ENCODE results near the gene RRAS2. TPM values are rescaled to one million over a fixed set of nuclear protein-coding genes. Genes with fewer than 3 reads are reported as not detected.

Gene RRAS2
- total RNA-seq, 1 experiment from 2014 or later: 118 TPM

DNA sequence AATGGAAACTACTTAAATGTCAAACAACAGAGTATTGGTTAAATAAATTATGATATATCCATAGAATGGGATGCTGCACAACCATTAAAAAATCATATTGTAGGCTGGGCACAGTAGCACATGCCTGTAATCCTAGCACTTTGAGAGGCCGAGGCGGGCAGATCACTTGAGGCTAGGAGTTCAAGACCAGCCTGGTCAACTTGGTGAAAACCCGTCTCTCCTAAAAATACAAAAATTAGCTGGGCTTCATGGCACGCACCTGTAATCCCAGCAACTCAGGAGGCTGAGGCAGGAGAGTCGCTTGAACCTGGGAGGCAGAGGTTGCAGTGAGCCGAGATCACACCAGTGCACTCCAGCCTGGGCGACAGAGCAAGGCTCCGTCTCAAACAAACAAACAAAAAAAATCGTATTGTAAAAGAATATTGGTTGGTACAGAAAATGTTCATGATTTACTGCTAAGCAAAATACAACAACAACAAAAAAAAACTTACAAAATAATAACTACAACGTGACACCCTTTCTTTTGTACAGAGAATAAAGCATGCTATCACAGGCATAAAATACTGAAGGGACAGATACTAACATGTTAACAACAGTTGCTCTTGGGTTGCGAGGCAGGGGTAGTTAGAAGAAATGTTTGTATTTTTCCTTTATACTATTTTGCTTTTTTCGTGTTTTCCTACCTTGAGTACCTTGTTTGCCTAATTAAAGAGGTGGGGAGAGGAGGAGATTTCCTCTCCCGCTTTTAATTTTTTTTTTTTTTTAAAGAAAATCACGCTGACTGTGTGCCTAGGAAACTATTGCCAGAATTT is 21.3 kb upstream of the RRAS2 start:
- H3K36me3 ChIP-seq (replicated peaks; ENCODE audit: control insufficient read depth, insufficient read depth, low read length): no peaks in the 10 kb centered on the region
- H3K4me3 ChIP-seq (ENCODE audit: insufficient read depth, low read depth, low read length): peak overlapping the region; percentile 61
- no peak for DNase-seq
- H3K27me3 ChIP-seq (ENCODE audit: control insufficient read depth, insufficient read depth, low read length): peaks cover 21% of the 10 kb centered on the region

DNA sequence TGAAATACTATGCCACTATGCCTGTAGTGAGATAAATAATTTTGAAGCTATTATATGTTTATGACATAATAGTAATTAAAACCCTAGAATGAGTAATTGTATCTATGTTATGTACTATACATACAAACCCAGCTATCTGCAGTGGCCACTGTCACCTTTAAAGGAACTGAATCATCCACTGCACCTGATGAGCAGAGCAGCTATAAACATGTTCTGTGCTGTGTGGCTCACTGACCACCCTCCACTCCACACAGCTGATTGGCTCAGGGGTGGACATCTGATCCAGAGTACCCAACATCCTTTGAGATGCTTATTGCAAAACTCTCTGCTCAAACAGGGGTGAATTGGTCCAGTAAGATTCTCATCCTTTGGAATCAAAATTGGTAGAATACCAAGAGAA is 19.2 kb upstream of the RRAS2 start:
- no peaks in the 10 kb centered on the region for H3K36me3 ChIP-seq (replicated peaks; ENCODE audit: control insufficient read depth, insufficient read depth, low read length)
- no peak for DNase-seq
- no peak overlapping the region for H3K4me3 ChIP-seq (ENCODE audit: insufficient read depth, low read depth, low read length)
- H3K27me3 ChIP-seq (ENCODE audit: control insufficient read depth, insufficient read depth, low read length): peaks cover 21% of the 10 kb centered on the region

DNA sequence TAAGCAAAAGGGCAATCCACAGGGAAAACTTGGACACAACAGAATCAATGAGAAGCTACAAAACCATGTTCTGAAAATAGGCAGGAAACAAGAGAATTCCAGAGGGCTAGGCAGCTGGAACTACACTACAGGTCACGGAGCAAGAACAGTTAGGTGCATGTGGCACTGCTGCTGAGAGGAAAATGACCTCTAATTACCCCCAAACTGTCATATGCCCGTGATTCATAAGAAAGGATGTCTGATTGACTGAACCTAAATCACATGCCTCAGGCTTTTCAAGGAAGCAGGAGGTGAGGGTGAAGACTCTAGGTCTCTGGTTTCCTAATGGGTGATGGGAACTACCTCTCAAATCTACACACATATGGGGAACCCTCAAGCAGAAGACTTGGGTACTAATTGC is 17.9 kb upstream of the RRAS2 start:
- Histone ChIP-seq H3K4me3 (ENCODE audit: insufficient read depth, low read depth, low read length) (no peak overlapping the region), H3K27me3 (ENCODE audit: control insufficient read depth, insufficient read depth, low read length) (peaks cover 19% of the 10 kb centered on the region)
- no peak for DNase-seq

DNA sequence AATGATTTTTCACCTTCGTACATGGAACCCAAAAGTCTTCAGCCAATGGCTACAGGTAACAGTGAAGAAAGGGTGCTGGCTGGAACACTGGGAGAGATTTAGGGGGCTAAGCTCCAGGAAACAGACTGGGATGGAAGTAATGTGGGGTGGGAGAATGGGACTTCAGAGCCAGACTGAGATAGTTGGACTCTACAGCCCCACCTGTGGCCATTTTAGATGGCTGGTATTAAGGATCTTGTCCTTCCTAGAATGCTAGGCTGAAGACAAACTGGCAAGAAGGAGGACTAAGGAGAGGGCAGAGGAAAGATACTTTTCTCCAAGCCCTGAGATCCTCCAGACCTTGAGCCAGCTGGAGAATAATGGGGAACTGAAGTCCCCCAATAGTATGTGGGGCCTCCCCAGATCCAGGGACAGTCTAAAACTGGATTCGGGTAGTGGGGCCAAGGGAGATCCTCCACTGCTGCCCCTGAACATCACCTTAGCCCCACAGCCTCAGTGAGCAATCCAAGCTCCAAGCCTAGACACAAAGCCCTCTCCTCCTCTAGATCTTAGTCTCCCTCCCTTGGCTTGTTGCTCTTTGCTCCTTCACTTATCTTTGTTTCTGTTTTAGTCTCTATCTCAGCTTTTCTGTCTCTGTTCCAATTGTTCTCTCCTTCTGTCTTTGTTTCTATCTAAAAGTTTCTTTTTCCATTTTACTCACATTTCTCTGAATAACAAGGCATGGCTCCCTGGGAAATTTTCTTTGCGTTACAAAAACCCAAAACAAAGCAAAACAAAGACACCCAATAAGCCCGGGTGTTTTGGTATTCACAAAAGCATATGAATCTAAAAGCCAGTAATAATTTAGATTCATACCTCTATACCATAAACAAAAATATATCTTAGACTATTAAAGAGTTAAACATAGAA is 16.2 kb upstream of the RRAS2 start:
- Histone ChIP-seq H3K4me3 (ENCODE audit: insufficient read depth, low read depth, low read length) (no peak overlapping the region), H3K27me3 (ENCODE audit: control insufficient read depth, insufficient read depth, low read length) (peaks cover 1% of the 10 kb centered on the region), H3K36me3 (replicated peaks; ENCODE audit: control insufficient read depth, insufficient read depth, low read length) (no peaks in the 10 kb centered on the region)
- DNase-seq: peak; percentile 41

More for the DNA sequence above, 17.9 kb upstream of the RRAS2 start:
- H3K36me3 ChIP-seq (replicated peaks; ENCODE audit: control insufficient read depth, insufficient read depth, low read length): no peaks in the 10 kb centered on the region

DNA sequence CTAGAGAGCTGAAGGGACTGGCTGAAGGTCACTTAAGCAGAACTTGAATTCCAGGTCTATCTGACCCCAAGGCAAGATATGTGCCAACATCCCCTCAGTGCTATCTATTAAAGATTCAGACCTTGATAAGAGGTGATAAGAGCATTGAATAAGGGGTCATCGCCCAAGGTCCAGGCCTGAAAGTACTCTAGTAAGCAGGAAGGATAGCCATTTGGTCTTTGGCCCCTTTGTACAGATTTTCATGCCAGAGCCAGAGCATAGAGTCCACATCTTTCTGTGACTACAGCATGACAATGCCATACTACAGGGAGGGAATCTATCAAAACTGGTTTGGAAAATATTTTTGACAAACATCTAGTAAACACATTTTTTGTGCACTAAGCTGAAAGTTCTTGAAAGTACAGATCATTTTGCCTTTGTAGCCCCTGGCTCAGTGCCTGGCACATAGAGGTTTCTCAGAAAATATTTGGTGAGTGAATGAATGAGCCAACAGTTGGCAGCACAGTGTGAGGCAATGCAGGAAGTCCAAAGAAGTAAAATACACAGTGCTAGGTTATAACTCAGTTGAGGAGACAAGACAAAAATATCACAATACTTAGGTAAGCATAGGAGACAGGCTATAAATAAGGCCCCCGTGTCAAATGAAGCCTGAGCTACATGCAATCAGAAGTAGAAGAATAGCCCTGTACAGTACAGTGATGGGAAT is 15.1 kb upstream of the RRAS2 start:
- no peaks in the 10 kb centered on the region for H3K36me3 ChIP-seq (replicated peaks; ENCODE audit: control insufficient read depth, insufficient read depth, low read length)
- no peak for DNase-seq
- no peaks in the 10 kb centered on the region for H3K27me3 ChIP-seq (ENCODE audit: control insufficient read depth, insufficient read depth, low read length)
- H3K4me3 ChIP-seq (ENCODE audit: insufficient read depth, low read depth, low read length): no peak overlapping the region

DNA sequence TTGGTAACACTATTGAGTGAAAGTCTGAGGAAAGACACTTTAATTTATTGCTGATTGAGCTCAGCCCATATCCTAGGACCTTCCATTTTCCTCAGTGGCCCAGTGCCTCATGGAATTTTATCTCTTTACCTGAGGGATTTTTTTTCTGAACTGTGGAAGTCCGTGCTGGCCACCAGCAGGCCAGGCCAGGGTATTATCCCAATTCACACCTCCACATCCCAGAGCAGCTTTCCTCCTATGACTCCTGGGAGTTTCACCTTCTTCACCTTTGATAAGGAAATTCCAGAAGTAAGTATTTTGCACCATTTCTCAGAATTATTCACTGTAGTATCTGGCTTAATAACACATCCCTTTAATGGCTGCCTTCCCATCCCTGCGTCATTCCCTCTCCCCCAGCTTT is 13.0 kb upstream of the RRAS2 start:
- H3K4me3 ChIP-seq (ENCODE audit: insufficient read depth, low read depth, low read length): no peak overlapping the region
- H3K36me3 ChIP-seq (replicated peaks; ENCODE audit: control insufficient read depth, insufficient read depth, low read length): no peaks in the 10 kb centered on the region
- no peak for DNase-seq
- H3K27me3 ChIP-seq (ENCODE audit: control insufficient read depth, insufficient read depth, low read length): no peaks in the 10 kb centered on the region

DNA sequence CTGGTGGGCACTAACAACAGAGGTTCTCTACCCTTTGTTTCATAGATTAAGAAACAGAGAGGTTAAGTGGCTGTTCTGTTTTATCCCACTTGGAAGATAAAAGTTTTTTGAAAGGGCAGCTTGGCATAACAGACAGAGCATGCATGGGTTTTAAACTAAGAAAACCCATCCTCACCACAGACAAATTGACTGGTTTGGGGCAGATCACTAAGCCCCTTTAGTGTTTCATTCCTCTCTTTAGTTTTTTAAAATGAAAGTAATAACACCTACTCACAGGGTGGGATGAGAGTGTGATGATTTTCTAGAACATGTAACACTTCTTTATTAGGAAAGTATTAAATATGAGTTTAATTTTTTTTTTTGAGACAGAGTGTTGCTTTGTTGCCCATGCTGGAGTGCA is 12.3 kb upstream of the RRAS2 start:
- Histone ChIP-seq H3K36me3 (replicated peaks; ENCODE audit: control insufficient read depth, insufficient read depth, low read length) (no peaks in the 10 kb centered on the region), H3K27me3 (ENCODE audit: control insufficient read depth, insufficient read depth, low read length) (no peaks in the 10 kb centered on the region), H3K4me3 (ENCODE audit: insufficient read depth, low read depth, low read length) (no peak overlapping the region)
- DNase-seq: no peak

DNA sequence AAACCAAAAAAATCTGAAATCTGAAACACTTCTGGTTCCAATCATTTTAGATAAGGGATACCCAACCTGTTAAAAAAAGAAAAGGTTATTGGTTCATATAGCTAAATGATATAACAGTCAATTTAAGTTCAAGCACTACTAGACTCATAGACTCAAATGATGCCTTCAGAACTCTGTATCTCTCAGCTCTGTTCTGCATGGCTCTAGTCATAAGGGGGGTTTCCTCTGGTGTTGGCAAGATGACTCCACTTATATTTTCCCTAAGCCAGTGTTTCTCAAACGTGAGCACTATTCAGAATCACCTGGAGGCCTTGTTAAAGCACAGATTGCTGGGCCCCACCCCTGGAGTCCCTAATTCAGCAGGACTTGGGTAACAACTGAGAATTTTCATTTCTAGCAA is 11.5 kb upstream of the RRAS2 start:
- no peaks in the 10 kb centered on the region for H3K36me3 ChIP-seq (replicated peaks; ENCODE audit: control insufficient read depth, insufficient read depth, low read length)
- no peaks in the 10 kb centered on the region for H3K27me3 ChIP-seq (ENCODE audit: control insufficient read depth, insufficient read depth, low read length)
- H3K4me3 ChIP-seq (ENCODE audit: insufficient read depth, low read depth, low read length): no peak overlapping the region
- DNase-seq: no peak

DNA sequence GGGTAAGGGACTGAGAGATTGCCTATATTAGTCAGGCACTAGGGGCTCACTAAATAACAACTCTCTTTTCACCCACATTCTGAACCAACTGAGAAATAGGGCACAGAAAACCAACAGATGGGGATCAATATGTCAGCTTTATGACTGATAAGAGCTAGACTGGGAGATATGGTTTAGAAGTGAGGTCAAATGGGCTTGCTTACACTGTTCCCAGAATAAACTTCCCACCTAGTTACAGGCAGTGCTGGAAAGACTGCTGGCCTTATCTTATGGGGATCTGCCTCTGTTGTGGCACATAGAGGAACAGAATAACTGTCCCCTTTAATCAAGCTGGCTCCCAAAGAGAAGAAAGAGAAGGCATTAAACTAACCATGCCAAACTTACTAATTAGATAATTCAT is 10.6 kb upstream of the RRAS2 start:
- no peak for DNase-seq
- Histone ChIP-seq H3K27me3 (ENCODE audit: control insufficient read depth, insufficient read depth, low read length) (no peaks in the 10 kb centered on the region), H3K4me3 (ENCODE audit: insufficient read depth, low read depth, low read length) (no peak overlapping the region), H3K36me3 (replicated peaks; ENCODE audit: control insufficient read depth, insufficient read depth, low read length) (no peaks in the 10 kb centered on the region)

DNA sequence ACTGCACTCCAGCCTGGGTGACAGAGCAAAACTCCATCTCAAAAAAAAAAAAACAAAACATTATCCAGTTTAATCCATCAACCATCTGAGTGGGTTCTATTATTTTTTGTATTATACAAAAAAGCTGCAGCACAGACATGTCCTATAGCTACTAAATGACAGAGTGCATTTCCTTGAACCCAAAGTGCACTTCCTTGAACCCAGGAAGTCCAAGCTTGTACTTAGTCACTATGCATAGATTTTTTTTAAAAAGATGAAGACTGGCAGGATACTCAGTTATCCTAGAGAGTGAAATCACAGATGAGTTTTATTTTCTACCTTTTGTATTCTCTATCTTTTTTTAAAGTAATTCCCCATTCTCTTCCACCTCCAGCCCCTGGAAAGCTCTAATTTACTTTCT is 8.0 kb upstream of the RRAS2 start:
- DNase-seq: no peak
- H3K4me3 ChIP-seq (ENCODE audit: insufficient read depth, low read depth, low read length): no peak overlapping the region
- H3K27me3 ChIP-seq (ENCODE audit: control insufficient read depth, insufficient read depth, low read length): no peaks in the 10 kb centered on the region
- H3K36me3 ChIP-seq (replicated peaks; ENCODE audit: control insufficient read depth, insufficient read depth, low read length): no peaks in the 10 kb centered on the region

DNA sequence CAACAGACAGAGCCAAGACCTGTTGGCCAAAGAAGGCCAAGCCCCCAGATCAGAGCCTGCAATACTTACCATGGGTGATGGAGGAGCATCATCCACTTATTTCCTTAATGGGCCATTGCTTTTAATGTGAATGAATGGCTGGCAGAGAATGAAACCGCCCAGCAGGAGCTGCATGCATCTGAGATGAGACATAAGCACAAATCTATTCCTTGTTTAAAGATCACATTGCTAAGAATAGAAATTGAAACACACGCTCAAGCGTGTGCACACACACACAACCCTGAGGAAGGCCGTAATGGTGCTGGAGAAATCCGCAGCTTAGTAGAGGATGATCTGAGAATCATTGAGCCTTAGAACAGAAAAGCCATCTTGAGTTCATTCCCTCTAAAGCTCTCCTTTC is 5.3 kb upstream of the RRAS2 start:
- no peak for DNase-seq
- H3K4me3 ChIP-seq (ENCODE audit: insufficient read depth, low read depth, low read length): no peak overlapping the region
- no peaks in the 10 kb centered on the region for H3K27me3 ChIP-seq (ENCODE audit: control insufficient read depth, insufficient read depth, low read length)
- H3K36me3 ChIP-seq (replicated peaks; ENCODE audit: control insufficient read depth, insufficient read depth, low read length): no peaks in the 10 kb centered on the region

DNA sequence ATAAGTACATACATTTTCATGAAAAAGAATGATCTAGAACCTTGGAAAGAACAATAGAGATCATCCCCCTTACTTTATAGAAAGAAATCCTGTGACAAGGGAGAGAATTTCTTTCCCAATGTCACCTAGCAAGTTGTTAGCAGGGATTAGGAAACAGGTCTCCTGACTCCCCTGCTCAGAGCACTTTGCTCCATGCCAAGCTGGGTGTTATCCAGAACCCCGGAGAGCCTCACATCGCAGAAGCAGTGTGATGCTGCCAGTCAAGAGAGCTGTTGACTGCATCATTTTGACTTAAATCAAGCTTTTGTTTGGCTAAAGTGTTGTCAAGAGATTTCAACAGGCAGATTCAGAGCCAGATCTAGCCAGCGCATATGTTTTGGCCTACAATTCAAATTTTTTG is 3.6 kb upstream of the RRAS2 start:
- no peak for DNase-seq
- Histone ChIP-seq H3K36me3 (replicated peaks; ENCODE audit: control insufficient read depth, insufficient read depth, low read length) (no peaks in the 10 kb centered on the region), H3K27me3 (ENCODE audit: control insufficient read depth, insufficient read depth, low read length) (no peaks in the 10 kb centered on the region), H3K4me3 (ENCODE audit: insufficient read depth, low read depth, low read length) (no peak overlapping the region)

DNA sequence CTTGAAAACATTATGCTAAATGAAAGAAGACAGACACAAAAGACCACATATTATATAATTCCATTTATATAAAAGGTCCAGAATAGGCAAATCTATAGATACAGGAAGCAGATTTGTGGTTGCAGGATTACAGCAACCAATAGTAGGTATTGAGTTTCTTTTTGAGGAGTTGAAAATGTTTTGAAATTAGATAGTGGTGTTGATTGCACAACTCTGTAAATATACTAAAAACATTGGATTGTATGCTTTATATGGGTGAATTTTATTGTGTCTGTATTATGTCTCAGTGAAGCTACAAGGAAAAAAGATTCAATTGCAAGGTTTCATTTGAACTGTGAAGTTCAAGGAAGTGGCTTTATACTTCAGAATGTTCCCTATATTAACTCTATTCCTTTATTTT is 3.0 kb upstream of the RRAS2 start:
- H3K27me3 ChIP-seq (ENCODE audit: control insufficient read depth, insufficient read depth, low read length): no peaks in the 10 kb centered on the region
- no peak for DNase-seq
- H3K4me3 ChIP-seq (ENCODE audit: insufficient read depth, low read depth, low read length): no peak overlapping the region
- no peaks in the 10 kb centered on the region for H3K36me3 ChIP-seq (replicated peaks; ENCODE audit: control insufficient read depth, insufficient read depth, low read length)

DNA sequence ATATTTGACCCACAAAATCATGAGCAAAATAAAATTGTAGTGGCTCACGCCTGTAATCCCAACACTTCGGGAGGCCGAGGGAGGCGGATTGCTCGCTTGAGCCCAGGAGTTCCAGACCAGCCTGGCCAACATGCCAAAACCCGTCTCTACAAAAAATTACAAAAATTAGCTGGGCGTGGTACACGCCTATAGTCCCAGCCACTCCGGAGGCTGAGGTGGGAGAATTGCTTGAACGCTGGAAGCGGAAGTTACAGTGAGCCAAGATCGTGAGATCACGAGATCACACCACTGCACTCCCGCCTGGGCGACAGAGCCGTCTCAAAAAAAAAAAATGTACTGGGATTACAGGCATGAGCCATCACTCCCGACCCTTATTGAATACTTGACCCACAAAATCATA is 2.0 kb upstream of the RRAS2 start:
- no peaks in the 10 kb centered on the region for H3K27me3 ChIP-seq (ENCODE audit: control insufficient read depth, insufficient read depth, low read length)
- H3K36me3 ChIP-seq (replicated peaks; ENCODE audit: control insufficient read depth, insufficient read depth, low read length): no peaks in the 10 kb centered on the region
- no peak overlapping the region for H3K4me3 ChIP-seq (ENCODE audit: insufficient read depth, low read depth, low read length)
- DNase-seq: no peak
